LNCaP clone FGC (cell line): Measurements from ENCODE around the gene ATP2B2.

Experiments
- DNase-seq: peaks from one replicate; pipeline ENCODE4 v3.0.0-alpha.2; 2011; ENCODE audit warnings: low read depth
- H3K4me3 ChIP-seq: 2 replicates; pipeline ENCODE4 v1.5.1; 2011; ENCODE audit warnings: mild to moderate bottlenecking, low read depth, low read length, control low read depth
- CTCF ChIP-seq: IDR thresholded peaks from 2 replicates; pipeline ENCODE4 v1.5.1; 2012; ENCODE audit warnings: mild to moderate bottlenecking; ENCODE audit not compliant: control insufficient read depth, insufficient read depth; ENCODE audit errors: extremely low read depth

The ATP2B2 gene

DNA sequence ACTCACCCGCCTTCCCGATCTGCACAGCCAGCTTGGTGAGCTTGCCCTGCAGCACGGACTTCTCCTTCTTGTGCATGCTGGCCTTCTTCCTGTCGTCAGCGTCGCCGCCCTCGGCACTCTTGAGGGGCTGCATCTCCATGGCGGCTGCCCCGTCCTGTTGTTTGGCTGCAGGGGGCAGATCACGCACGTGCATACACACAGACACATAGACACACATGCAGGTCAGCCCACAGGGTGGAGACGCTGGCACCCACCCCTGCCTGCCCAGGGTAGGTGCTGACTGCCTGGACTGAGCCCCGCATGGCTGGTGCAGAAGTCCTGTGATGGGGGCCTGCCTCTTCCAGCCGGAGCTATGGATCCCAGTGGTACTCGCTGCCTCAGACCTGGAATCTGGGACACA, 127.1 kb downstream of the ATP2B2 start:
- no peak for DNase-seq
- TF ChIP-seq CTCF = no peak
- no peak overlapping the region for H3K4me3 ChIP-seq

DNA sequence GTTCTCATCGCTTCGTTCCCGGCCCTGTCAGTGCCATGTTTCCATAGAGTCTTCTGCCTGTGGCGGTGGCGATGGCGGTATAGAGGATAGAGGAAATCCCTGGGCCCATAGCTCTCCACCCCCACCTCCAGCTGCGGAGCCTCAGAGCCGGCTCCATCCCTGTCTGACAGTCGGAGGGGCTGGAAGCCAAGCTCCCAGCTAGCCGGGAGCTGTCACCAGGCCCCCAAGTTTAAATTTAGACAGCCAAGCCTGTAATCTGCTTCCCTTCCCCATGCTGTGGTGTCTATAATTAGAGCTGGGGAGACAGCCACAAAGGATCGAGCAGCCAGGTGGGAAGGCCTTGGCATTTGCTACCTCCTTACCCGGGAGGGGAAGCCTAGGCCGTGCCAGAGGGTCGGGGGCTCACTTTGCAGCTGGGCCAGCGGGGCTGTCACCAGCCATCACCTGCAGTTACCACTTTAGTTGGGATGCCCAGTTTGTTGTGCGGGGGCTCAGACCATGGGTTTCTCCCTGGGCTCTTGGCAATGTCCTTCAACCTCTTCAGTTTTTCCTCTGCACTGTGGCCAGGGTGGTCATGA, 128.1 kb downstream of the ATP2B2 start:
- TF ChIP-seq CTCF = no peak
- no peak for DNase-seq
- H3K4me3 ChIP-seq = no peak overlapping the region

DNA sequence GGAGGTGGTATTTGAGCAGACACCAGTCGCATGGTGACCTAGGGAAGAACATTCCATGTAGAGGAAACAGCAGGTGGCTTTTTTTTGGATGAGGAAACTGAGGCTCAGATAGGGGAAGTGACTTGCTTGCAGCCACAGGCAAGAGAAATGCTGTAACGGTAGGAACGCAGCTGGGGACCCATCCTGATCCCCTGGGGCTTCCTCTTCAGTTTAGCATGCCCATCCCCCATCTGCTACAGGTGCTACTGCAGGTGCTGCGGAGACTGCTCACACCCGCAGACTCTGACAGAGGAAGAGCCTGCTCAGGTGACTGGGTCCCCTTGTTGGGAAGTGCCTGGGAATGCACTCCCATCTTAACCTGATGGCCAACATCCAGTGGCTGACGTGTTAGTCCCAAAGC, 129.0 kb downstream of the ATP2B2 start:
- DNase-seq = no peak
- H3K4me3 ChIP-seq = no peak overlapping the region
- TF ChIP-seq CTCF = no peak

GRCh38 chr3:10375296-10376053, 129.9 kb downstream of the ATP2B2 start:
- no peak for DNase-seq
- H3K4me3 ChIP-seq = no peak overlapping the region
- TF ChIP-seq CTCF = no peak

GRCh38 chr3:10374311-10374710, 131.1 kb downstream of the ATP2B2 start:
- H3K4me3 ChIP-seq = no peak overlapping the region
- no peak for DNase-seq
- no peak for TF ChIP-seq CTCF

DNA sequence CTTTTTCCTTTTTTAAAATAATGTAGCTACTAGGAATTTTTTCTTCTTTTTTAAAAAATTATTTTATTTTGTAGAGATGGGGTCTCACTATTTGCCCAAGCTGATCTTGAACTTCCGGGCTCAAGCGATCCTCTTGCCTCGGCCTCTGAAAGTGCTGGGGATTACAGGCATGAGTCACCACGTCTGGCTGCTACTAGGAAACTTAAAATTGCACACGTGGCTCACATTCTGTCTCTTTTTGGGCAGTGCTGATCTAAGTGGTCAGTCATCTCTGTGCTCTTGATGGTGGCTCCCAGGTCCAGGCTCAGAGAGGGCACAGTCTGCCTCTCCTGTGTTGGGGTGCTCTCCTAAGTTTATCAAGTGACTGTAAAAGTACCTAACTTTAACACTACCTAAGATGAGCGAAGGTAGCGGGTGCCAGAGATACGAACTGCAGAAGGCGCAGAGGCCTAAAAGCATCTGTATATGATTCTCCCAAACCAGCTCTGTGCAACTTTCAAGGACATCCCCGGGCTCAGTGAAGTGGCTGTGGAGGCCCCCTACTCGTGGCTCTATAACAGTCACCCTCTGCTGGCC, 131.6 kb downstream of the ATP2B2 start:
- DNase-seq = no peak
- no peak for TF ChIP-seq CTCF
- no peak overlapping the region for H3K4me3 ChIP-seq

- no peak overlapping the region for H3K4me3 ChIP-seq
- DNase-seq = no peak
- TF ChIP-seq CTCF = no peak
Observed at GRCh38 chr3:10371789-10372188, 133.6 kb downstream of the ATP2B2 start.
